ENCODE results near the gene HCAR1. TPM values are rescaled to one million over a fixed set of nuclear protein-coding genes. Genes with fewer than 3 reads are reported as not detected.

The HCAR1 gene
- polyA plus RNA-seq, 1 of the 3 experiments (the other 2 are of a cell fraction) = not detected

GRCh38 chr12:122722387-122722786 is 8.3 kb downstream of the HCAR1 start (continued):
- no peak for TF ChIP-seq SIN3A (IDR thresholded peaks at IDR 0.05; ENCODE audit: borderline replicate concordance, low read depth, low read length)
- no peak for TF ChIP-seq RXRA (IDR thresholded peaks at IDR 0.05; ENCODE audit: borderline replicate concordance, low read depth)
- TF ChIP-seq FOXJ3 (CRISPR knock-in tag; IDR thresholded peaks at IDR 0.05) = no peak
- no peak for TF ChIP-seq MXI1 (IDR thresholded peaks at IDR 0.05; ENCODE audit: low read depth, low read length)
- TF ChIP-seq NRF1 (IDR thresholded peaks at IDR 0.05; ENCODE audit: low read depth, low read length) = no peak
- TF ChIP-seq MEF2A (IDR thresholded peaks at IDR 0.05; ENCODE audit: borderline replicate concordance, low read depth) = no peak
- TF ChIP-seq, protein P1, sequence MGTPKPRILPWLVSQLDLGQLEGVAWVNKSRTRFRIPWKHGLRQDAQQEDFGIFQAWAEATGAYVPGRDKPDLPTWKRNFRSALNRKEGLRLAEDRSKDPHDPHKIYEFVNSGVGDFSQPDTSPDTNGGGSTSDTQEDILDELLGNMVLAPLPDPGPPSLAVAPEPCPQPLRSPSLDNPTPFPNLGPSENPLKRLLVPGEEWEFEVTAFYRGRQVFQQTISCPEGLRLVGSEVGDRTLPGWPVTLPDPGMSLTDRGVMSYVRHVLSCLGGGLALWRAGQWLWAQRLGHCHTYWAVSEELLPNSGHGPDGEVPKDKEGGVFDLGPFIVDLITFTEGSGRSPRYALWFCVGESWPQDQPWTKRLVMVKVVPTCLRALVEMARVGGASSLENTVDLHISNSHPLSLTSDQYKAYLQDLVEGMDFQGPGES (IDR thresholded peaks at IDR 0.05; ENCODE audit: low read depth, low read length) = no peak
- TF ChIP-seq SMC3 (IDR thresholded peaks at IDR 0.05; ENCODE audit: low read depth, low read length) = no peak
- no peak for TF ChIP-seq GATA2 (CRISPR knock-in tag; IDR thresholded peaks at IDR 0.05)
- no peak for TF ChIP-seq FOSL2 (IDR thresholded peaks at IDR 0.05; ENCODE audit: borderline replicate concordance, low read depth)
- TF ChIP-seq EZH2phosphoT487 (IDR thresholded peaks at IDR 0.05; ENCODE audit: borderline replicate concordance, low read depth) = no peak

- H3K27ac ChIP-seq (ENCODE audit: low read depth in 2 of 2, low read length in 1 of 2) = no peak overlapping the region
- H3K9ac ChIP-seq = no peak overlapping the region
- CTCF ChIA-PET = no interaction called here
- H3K4me3 ChIP-seq (ENCODE audit: low read depth in 2 of 2, low read length in 1 of 2) = no peak overlapping the region
- no peaks in the 10 kb centered on the region for H3K4me1 ChIP-seq (ENCODE audit: control insufficient read depth in 1 of 2, insufficient read depth in 2 of 2, low read depth in 1 of 2, low read length in 1 of 2)
- no peaks in the 10 kb centered on the region for H3K27me3 ChIP-seq (ENCODE audit: insufficient read depth)
- H3K9me2 ChIP-seq = no peaks in the 10 kb centered on the region
- H2AFZ ChIP-seq (ENCODE audit: low read depth) = no peak overlapping the region
- no peaks in the 10 kb centered on the region for H4K20me1 ChIP-seq (ENCODE audit: insufficient read depth)
- no peak for DNase-seq
- TF ChIP-seq MXI1 (IDR thresholded peaks at IDR 0.05; ENCODE audit: low read depth, low read length) (no peak), MEF2A (IDR thresholded peaks at IDR 0.05; ENCODE audit: borderline replicate concordance, low read depth) (no peak), RCOR1 (IDR thresholded peaks at IDR 0.05; ENCODE audit: low read length) (no peak), MAX (IDR thresholded peaks at IDR 0.05; ENCODE audit: low read depth) (no peak), TEAD4 (IDR thresholded peaks at IDR 0.05; ENCODE audit: borderline replicate concordance, insufficient read depth) (no peak), CHD2 (IDR thresholded peaks at IDR 0.05; ENCODE audit: low read length, partially characterized antibody) (no peak), SMC3 (IDR thresholded peaks at IDR 0.05; ENCODE audit: low read depth, low read length) (no peak), TCF12 (IDR thresholded peaks at IDR 0.05) (no peak), FOXM1 (IDR thresholded peaks at IDR 0.05; ENCODE audit: low read depth) (no peak), GABPA (IDR thresholded peaks at IDR 0.05; ENCODE audit: low read depth) (no peak), ELF1 (IDR thresholded peaks at IDR 0.05) (no peak), POLR2AphosphoS5 (IDR thresholded peaks at IDR 0.05; ENCODE audit: low read depth, low read length) (no peak), RXRA (IDR thresholded peaks at IDR 0.05; ENCODE audit: borderline replicate concordance, low read depth) (no peak)
- TF ChIP-seq, protein P2, sequence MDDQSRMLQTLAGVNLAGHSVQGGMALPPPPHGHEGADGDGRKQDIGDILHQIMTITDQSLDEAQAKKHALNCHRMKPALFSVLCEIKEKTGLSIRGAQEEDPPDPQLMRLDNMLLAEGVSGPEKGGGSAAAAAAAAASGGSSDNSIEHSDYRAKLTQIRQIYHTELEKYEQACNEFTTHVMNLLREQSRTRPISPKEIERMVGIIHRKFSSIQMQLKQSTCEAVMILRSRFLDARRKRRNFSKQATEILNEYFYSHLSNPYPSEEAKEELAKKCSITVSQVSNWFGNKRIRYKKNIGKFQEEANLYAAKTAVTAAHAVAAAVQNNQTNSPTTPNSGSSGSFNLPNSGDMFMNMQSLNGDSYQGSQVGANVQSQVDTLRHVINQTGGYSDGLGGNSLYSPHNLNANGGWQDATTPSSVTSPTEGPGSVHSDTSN (IDR thresholded peaks at IDR 0.05) = no peak
- TF ChIP-seq, protein P3, sequence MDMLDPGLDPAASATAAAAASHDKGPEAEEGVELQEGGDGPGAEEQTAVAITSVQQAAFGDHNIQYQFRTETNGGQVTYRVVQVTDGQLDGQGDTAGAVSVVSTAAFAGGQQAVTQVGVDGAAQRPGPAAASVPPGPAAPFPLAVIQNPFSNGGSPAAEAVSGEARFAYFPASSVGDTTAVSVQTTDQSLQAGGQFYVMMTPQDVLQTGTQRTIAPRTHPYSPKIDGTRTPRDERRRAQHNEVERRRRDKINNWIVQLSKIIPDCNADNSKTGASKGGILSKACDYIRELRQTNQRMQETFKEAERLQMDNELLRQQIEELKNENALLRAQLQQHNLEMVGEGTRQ (IDR thresholded peaks at IDR 0.05; ENCODE audit: borderline replicate concordance, low read depth, low read length) = no peak
- TF ChIP-seq, protein P4, sequence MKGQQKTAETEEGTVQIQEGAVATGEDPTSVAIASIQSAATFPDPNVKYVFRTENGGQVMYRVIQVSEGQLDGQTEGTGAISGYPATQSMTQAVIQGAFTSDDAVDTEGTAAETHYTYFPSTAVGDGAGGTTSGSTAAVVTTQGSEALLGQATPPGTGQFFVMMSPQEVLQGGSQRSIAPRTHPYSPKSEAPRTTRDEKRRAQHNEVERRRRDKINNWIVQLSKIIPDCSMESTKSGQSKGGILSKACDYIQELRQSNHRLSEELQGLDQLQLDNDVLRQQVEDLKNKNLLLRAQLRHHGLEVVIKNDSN (IDR thresholded peaks at IDR 0.05; ENCODE audit: borderline replicate concordance, low read depth) = no peak
- TF ChIP-seq, protein P1 (IDR thresholded peaks at IDR 0.05; ENCODE audit: low read depth, low read length) = no peak
- TF ChIP-seq, protein P5, sequence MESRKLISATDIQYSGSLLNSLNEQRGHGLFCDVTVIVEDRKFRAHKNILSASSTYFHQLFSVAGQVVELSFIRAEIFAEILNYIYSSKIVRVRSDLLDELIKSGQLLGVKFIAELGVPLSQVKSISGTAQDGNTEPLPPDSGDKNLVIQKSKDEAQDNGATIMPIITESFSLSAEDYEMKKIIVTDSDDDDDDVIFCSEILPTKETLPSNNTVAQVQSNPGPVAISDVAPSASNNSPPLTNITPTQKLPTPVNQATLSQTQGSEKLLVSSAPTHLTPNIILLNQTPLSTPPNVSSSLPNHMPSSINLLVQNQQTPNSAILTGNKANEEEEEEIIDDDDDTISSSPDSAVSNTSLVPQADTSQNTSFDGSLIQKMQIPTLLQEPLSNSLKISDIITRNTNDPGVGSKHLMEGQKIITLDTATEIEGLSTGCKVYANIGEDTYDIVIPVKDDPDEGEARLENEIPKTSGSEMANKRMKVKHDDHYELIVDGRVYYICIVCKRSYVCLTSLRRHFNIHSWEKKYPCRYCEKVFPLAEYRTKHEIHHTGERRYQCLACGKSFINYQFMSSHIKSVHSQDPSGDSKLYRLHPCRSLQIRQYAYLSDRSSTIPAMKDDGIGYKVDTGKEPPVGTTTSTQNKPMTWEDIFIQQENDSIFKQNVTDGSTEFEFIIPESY (IDR thresholded peaks at IDR 0.05; ENCODE audit: borderline replicate concordance, low read depth) = no peak
- H3K36me3 ChIP-seq (replicated peaks in 1 of 2; ENCODE audit: control insufficient read depth in 1 of 2, insufficient read depth in 2 of 2, low read length in 1 of 2) = no peaks in the 10 kb centered on the region
- H3K79me2 ChIP-seq (ENCODE audit: insufficient read depth) = no peaks in the 10 kb centered on the region
- H3F3A ChIP-seq (replicated peaks; ENCODE audit: insufficient read depth) = no peaks in the 10 kb centered on the region
- 94% methylated on average over 11 of the region's 11 CpGs for WGBS (ENCODE audit: low lambda C conversion rate)
- H3K9me3 ChIP-seq = no peaks in the 10 kb centered on the region
- no peak overlapping the region for H3K4me2 ChIP-seq
- POLR2A ChIA-PET = no interaction called here
Measured at GRCh38 chr12:122721057-122721545, 9.5 kb downstream of the HCAR1 start.
